ENCODE results near the gene DRC7. TPM values are rescaled to one million over a fixed set of nuclear protein-coding genes. Genes with fewer than 3 reads are reported as not detected.

The DRC7 gene
- total RNA-seq, 1 experiment from 2014 or later: not detected

- TF ChIP-seq, protein P1, sequence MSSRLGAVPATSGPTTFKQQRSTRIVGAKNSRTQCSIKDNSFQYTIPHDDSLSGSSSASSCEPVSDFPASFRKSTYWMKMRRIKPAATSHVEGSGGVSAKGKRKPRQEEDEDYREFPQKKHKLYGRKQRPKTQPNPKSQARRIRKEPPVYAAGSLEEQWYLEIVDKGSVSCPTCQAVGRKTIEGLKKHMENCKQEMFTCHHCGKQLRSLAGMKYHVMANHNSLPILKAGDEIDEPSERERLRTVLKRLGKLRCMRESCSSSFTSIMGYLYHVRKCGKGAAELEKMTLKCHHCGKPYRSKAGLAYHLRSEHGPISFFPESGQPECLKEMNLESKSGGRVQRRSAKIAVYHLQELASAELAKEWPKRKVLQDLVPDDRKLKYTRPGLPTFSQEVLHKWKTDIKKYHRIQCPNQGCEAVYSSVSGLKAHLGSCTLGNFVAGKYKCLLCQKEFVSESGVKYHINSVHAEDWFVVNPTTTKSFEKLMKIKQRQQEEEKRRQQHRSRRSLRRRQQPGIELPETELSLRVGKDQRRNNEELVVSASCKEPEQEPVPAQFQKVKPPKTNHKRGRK (CRISPR knock-in tag; IDR thresholded peaks at IDR 0.05; ENCODE audit: borderline replicate concordance): no peak
- no peak for TF ChIP-seq ESRRA (CRISPR knock-in tag; IDR thresholded peaks at IDR 0.05; ENCODE audit: borderline replicate concordance)
- TF ChIP-seq ZNF121 (CRISPR knock-in tag; IDR thresholded peaks at IDR 0.05): no peak
- no peak for TF ChIP-seq NR1H2 (CRISPR knock-in tag; IDR thresholded peaks at IDR 0.05)
- TF ChIP-seq CREM (CRISPR knock-in tag; IDR thresholded peaks at IDR 0.05): no peak
These were observed 72.2 kb downstream of the DRC7 start (continued) for GRCh38 chr16:57766714-57767348.

DNA sequence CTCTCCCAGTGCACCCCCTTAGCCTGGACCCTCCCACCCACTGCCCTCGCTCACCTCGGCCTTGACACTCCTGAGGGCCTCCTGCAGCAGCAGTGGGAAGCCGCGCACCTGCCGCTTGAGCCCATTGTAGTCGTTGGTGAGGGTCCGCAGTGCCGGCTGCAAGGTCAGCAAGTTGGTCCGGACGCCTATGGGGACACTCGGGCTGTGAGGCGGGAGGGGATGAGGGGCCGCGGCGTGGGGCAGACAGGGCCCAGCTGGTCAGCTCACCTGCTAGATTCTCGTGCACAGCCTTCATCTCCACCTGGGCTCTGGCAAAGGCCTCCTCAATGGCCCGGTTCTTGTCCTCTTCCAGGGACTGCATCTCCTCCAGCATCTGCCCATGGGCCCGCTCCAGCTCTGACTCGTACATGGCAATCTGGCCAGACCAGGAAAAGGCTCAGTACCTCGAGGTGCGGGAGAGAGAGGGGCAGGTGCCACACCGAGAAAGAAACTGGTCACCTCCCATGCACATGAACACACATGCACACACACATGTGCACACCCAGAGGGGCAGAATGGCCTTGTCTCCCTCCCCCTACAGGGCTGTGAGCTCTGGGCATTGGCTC, 75.0 kb downstream of the DRC7 start:
- DNase-seq (ENCODE audit: low spot score): no peak
- CTCF ChIA-PET: interaction anchor here (0.8 kb wide), 1 partner anchor 32 kb away, joined by 3 read pairs; no protein-coding TSS in a partner anchor
- POLR2A ChIA-PET: no interaction called here

More for the DNA sequence above, 75.0 kb downstream of the DRC7 start:
- no peak for TF ChIP-seq ZNF138 (CRISPR knock-in tag; conservative IDR thresholded peaks at IDR 0.05)
- no peak for TF ChIP-seq SMAD4 (CRISPR knock-in tag; IDR thresholded peaks at IDR 0.05)
- TF ChIP-seq, protein P2, sequence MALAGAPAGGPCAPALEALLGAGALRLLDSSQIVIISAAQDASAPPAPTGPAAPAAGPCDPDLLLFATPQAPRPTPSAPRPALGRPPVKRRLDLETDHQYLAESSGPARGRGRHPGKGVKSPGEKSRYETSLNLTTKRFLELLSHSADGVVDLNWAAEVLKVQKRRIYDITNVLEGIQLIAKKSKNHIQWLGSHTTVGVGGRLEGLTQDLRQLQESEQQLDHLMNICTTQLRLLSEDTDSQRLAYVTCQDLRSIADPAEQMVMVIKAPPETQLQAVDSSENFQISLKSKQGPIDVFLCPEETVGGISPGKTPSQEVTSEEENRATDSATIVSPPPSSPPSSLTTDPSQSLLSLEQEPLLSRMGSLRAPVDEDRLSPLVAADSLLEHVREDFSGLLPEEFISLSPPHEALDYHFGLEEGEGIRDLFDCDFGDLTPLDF (CRISPR knock-in tag; IDR thresholded peaks at IDR 0.05): no peak
- no peak for TF ChIP-seq SMAD3 (CRISPR knock-in tag; IDR thresholded peaks at IDR 0.05; ENCODE audit: borderline replicate concordance)
- no peak for TF ChIP-seq NR1H2 (CRISPR knock-in tag; IDR thresholded peaks at IDR 0.05)
- no peak for TF ChIP-seq PRDM15 (CRISPR knock-in tag; IDR thresholded peaks at IDR 0.05)
- TF ChIP-seq SOX15 (CRISPR knock-in tag; IDR thresholded peaks at IDR 0.05): no peak
- no peak for TF ChIP-seq TCF7 (CRISPR knock-in tag; IDR thresholded peaks at IDR 0.05; ENCODE audit: low read depth)
- no peak for TF ChIP-seq IRF2 (CRISPR knock-in tag; IDR thresholded peaks at IDR 0.05; ENCODE audit: borderline replicate concordance, low read depth)
- no peak for TF ChIP-seq HMGA2 (CRISPR knock-in tag; IDR thresholded peaks at IDR 0.05)
- no peak for TF ChIP-seq ZNF423 (CRISPR knock-in tag; IDR thresholded peaks at IDR 0.05)
- TF ChIP-seq, protein P3, sequence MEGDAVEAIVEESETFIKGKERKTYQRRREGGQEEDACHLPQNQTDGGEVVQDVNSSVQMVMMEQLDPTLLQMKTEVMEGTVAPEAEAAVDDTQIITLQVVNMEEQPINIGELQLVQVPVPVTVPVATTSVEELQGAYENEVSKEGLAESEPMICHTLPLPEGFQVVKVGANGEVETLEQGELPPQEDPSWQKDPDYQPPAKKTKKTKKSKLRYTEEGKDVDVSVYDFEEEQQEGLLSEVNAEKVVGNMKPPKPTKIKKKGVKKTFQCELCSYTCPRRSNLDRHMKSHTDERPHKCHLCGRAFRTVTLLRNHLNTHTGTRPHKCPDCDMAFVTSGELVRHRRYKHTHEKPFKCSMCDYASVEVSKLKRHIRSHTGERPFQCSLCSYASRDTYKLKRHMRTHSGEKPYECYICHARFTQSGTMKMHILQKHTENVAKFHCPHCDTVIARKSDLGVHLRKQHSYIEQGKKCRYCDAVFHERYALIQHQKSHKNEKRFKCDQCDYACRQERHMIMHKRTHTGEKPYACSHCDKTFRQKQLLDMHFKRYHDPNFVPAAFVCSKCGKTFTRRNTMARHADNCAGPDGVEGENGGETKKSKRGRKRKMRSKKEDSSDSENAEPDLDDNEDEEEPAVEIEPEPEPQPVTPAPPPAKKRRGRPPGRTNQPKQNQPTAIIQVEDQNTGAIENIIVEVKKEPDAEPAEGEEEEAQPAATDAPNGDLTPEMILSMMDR (IDR thresholded peaks at IDR 0.05): no peak
- no peak for TF ChIP-seq CREM (CRISPR knock-in tag; IDR thresholded peaks at IDR 0.05)
- TF ChIP-seq, protein P1 (CRISPR knock-in tag; IDR thresholded peaks at IDR 0.05; ENCODE audit: borderline replicate concordance): no peak
- no peak for TF ChIP-seq E2F4 (CRISPR knock-in tag; IDR thresholded peaks at IDR 0.05; ENCODE audit: borderline replicate concordance, low read depth)
- TF ChIP-seq PRRX2 (CRISPR knock-in tag; IDR thresholded peaks at IDR 0.05): no peak
- H3K9me3 Mint-ChIP-seq: no peaks in the 10 kb centered on the region
- H3K27me3 Mint-ChIP-seq (ENCODE audit: low read depth): no peaks in the 10 kb centered on the region
- H3K36me3 Mint-ChIP-seq: peaks cover 4% of the 10 kb centered on the region; the same call in 1 of the 2 replicates
- H3K4me3 Mint-ChIP-seq: no peak overlapping the region
- H3K4me1 Mint-ChIP-seq: peaks cover 16% of the 10 kb centered on the region
- H3K27ac Mint-ChIP-seq: no peak overlapping the region
- no peak for ATAC-seq

Measured in WTC11 (cell line).